SK-N-SH treated with all-trans-retinoic acid at 6 μM for 48 hours (cell line): ENCODE measurements around the gene FARS2.

Experiments
- ATAC-seq: fragments of 200-7000 bp; cut with Tn5 transposase; 3 replicates; pipeline ENCODE4 v1.9.1; 2020; ENCODE audit warnings: mild to moderate bottlenecking, moderate library complexity
- ARNTL ChIP-seq: fragments of 450-650 bp; formaldehyde crosslinking; IDR thresholded peaks from 2 replicates; pipeline ENCODE4 v1.5.0; 2020; ENCODE audit warnings: low read depth, mild to moderate bottlenecking, moderate library complexity, borderline replicate concordance
- BACH2 ChIP-seq: fragments of 250-450 bp; sonication (Bioruptor Pico); IDR thresholded peaks from 2 replicates; pipeline ENCODE4 v1.9.0; 2021; ENCODE audit warnings: mild to moderate bottlenecking, borderline replicate concordance
- CREB5 ChIP-seq: fragments of 250-450 bp; sonication (Bioruptor Pico); IDR thresholded peaks from 2 replicates; pipeline ENCODE4 v1.5.1; 2020; ENCODE audit warnings: low read depth, mild to moderate bottlenecking, moderate library complexity
- CSDC2 ChIP-seq: fragments of 250-450 bp; sonication (Bioruptor Pico); IDR thresholded peaks from 2 replicates; pipeline ENCODE4 v1.5.0; 2020; ENCODE audit warnings: mild to moderate bottlenecking, moderate library complexity
- CSRNP3 ChIP-seq: fragments of 250-450 bp; sonication (Bioruptor Pico); IDR thresholded peaks from 2 replicates; pipeline ENCODE4 v1.5.1; 2021; ENCODE audit warnings: mild to moderate bottlenecking, moderate library complexity
- ESRRG ChIP-seq: fragments of 250-450 bp; sonication (Bioruptor Pico); IDR thresholded peaks from 2 replicates; pipeline ENCODE4 v1.6.1; 2021; ENCODE audit warnings: mild to moderate bottlenecking
- GLIS3 ChIP-seq: fragments of 250-450 bp; sonication (Bioruptor Pico); IDR thresholded peaks from 2 replicates; pipeline ENCODE4 v1.5.0; 2020; ENCODE audit warnings: mild to moderate bottlenecking, moderate library complexity
- ISL1 ChIP-seq: fragments of 250-450 bp; sonication (Bioruptor Pico); IDR thresholded peaks from 2 replicates; pipeline ENCODE4 v2.1.2; 2022; ENCODE audit warnings: mild to moderate bottlenecking, moderate library complexity
- OSR1 ChIP-seq: fragments of 250-450 bp; sonication (Bioruptor Pico); IDR thresholded peaks from 2 replicates; pipeline ENCODE4 v1.8.0; 2022; ENCODE audit warnings: moderate library complexity, mild to moderate bottlenecking, inconsistent platforms
- PATZ1 ChIP-seq: fragments of 250-450 bp; sonication (Bioruptor Pico); IDR thresholded peaks from 2 replicates; pipeline ENCODE4 v1.8.0; 2020; ENCODE audit warnings: mild to moderate bottlenecking, moderate library complexity, borderline replicate concordance
- POU6F1 ChIP-seq: fragments of 250-450 bp; sonication (Bioruptor Pico); IDR thresholded peaks from 2 replicates; pipeline ENCODE4 v1.8.0; 2021; ENCODE audit warnings: low read depth, mild to moderate bottlenecking, moderate library complexity, borderline replicate concordance
- PPARA ChIP-seq: fragments of 250-450 bp; sonication (Bioruptor Pico); IDR thresholded peaks from 2 replicates; pipeline ENCODE4 v1.5.0; 2020; ENCODE audit warnings: mild to moderate bottlenecking, borderline replicate concordance
- RARB ChIP-seq: fragments of 250-450 bp; sonication (Bioruptor Pico); IDR thresholded peaks from 2 replicates; pipeline ENCODE4 v1.8.0; 2021; ENCODE audit warnings: mild to moderate bottlenecking, moderate library complexity
- SNAI2 ChIP-seq: fragments of 250-450 bp; sonication (Bioruptor Pico); IDR thresholded peaks from 2 replicates; pipeline ENCODE4 v1.5.0; 2020; ENCODE audit warnings: mild to moderate bottlenecking, moderate library complexity
- TCF4 ChIP-seq: fragments of 250-450 bp; sonication (Bioruptor Pico); IDR thresholded peaks from 2 replicates; pipeline ENCODE4 v1.8.0; 2021; ENCODE audit warnings: mild to moderate bottlenecking, moderate library complexity, borderline replicate concordance
- TOX ChIP-seq: fragments of 250-450 bp; sonication (Bioruptor Pico); IDR thresholded peaks from 2 replicates; pipeline ENCODE4 v1.8.0; 2021; ENCODE audit warnings: mild to moderate bottlenecking, moderate library complexity, borderline replicate concordance
- ZC3H10 ChIP-seq: fragments of 250-450 bp; sonication (Bioruptor Pico); IDR thresholded peaks from 2 replicates; pipeline ENCODE4 v1.5.1; 2021; ENCODE audit warnings: mild to moderate bottlenecking, moderate library complexity
- ZFP30 ChIP-seq: fragments of 450-650 bp; formaldehyde crosslinking; IDR thresholded peaks from 2 replicates; pipeline ENCODE4 v1.5.0; 2022; ENCODE audit warnings: mild to moderate bottlenecking, moderate library complexity
- ZNF565 ChIP-seq: fragments of 450-650 bp; formaldehyde crosslinking; conservative IDR thresholded peaks from 2 replicates; pipeline ENCODE4 v1.5.0; 2020; ENCODE audit warnings: low read depth, mild to moderate bottlenecking, moderate library complexity
- ZNF70 ChIP-seq: fragments of 450-650 bp; formaldehyde crosslinking; IDR thresholded peaks from 2 replicates; pipeline ENCODE4 v1.5.0; 2020; ENCODE audit warnings: mild to moderate bottlenecking, moderate library complexity
- ZNF8 ChIP-seq: fragments of 450-650 bp; formaldehyde crosslinking; IDR thresholded peaks from 2 replicates; pipeline ENCODE4 v1.5.0; 2020; ENCODE audit warnings: mild to moderate bottlenecking, moderate library complexity

Gene FARS2

GRCh38 chr6:5507131-5507681 lies 245.9 kb downstream of the FARS2 start:
- ATAC-seq = no peak
- no peak for TF ChIP-seq TOX
- no peak for TF ChIP-seq TCF4 (CRISPR knock-in tag)
- TF ChIP-seq SNAI2 (CRISPR knock-in tag) = no peak

GRCh38 chr6:5509106-5509505 lies 247.8 kb downstream of the FARS2 start:
- TF ChIP-seq CREB5 (CRISPR knock-in tag) (no peak), CSRNP3 (CRISPR knock-in tag) (no peak), SNAI2 (CRISPR knock-in tag) (no peak), GLIS3 (CRISPR knock-in tag) (no peak), PPARA (CRISPR knock-in tag) (no peak), ZNF565 (no peak), POU6F1 (no peak), ZC3H10 (CRISPR knock-in tag) (no peak), TOX (no peak), ZNF8 (CRISPR knock-in tag) (no peak), PATZ1 (CRISPR knock-in tag) (no peak), ZFP30 (CRISPR knock-in tag) (no peak), RARB (no peak)
- no peak for ATAC-seq

- TF ChIP-seq TCF4 (CRISPR knock-in tag) (no peak), GLIS3 (CRISPR knock-in tag) (no peak), CSDC2 (CRISPR knock-in tag) (no peak), TOX (no peak), ZFP30 (CRISPR knock-in tag) (no peak), SNAI2 (CRISPR knock-in tag) (no peak), ZNF8 (CRISPR knock-in tag) (no peak), ZNF565 (no peak), OSR1 (no peak), PPARA (CRISPR knock-in tag) (no peak), ARNTL (CRISPR knock-in tag) (no peak), CREB5 (CRISPR knock-in tag) (no peak), ZNF70 (CRISPR knock-in tag) (no peak), ESRRG (no peak), ISL1 (CRISPR knock-in tag) (no peak), BACH2 (CRISPR knock-in tag) (no peak)
- ATAC-seq = no peak
These were observed 249.2 kb downstream of the FARS2 start for GRCh38 chr6:5510331-5511133.
